Calu3 (cell line): Measurements from ENCODE around the gene CBL. TPM values are rescaled to one million over a fixed set of nuclear protein-coding genes. Genes with fewer than 3 reads are reported as not detected.

Experiments used
- BruUV-seq: library from RNA; stranded (reverse); fragments of 400-500 nt; replicated peaks from 2 replicates; lab custom pipeline; 2021; lab: Mats Ljungman, UMichigan
- CTCF ChIA-PET: fragments of 300-600 bp; sonication (Branson Sonifier 250); formaldehyde crosslinking; loops from one replicate; lab custom pipeline; 2022; ENCODE audit warnings: antibody characterized with exemption; lab: Charles Lee
- DNase-seq: peaks from one replicate; pipeline ENCODE4 v3.0.0; 2022
- H3K27ac Mint-ChIP-seq: one replicate; pipeline ENCODE4 v1.8.0; 2022; ENCODE audit warnings: mixed read lengths; ENCODE audit not compliant: unreplicated experiment
- H3K27me3 Mint-ChIP-seq: one replicate; pipeline ENCODE4 v1.8.0; 2022; ENCODE audit warnings: mixed read lengths; ENCODE audit not compliant: unreplicated experiment
- H3K36me3 Mint-ChIP-seq: one replicate; pipeline ENCODE4 v1.8.0; 2022; ENCODE audit warnings: mild to moderate bottlenecking, moderate library complexity, mixed read lengths; ENCODE audit not compliant: insufficient read depth, unreplicated experiment
- H3K4me1 Mint-ChIP-seq: one replicate; pipeline ENCODE4 v1.8.0; 2022; ENCODE audit warnings: mild to moderate bottlenecking, low read depth, mixed read lengths; ENCODE audit not compliant: unreplicated experiment
- H3K4me3 Mint-ChIP-seq: one replicate; pipeline ENCODE4 v1.8.0; 2022; ENCODE audit warnings: mild to moderate bottlenecking, low read depth, moderate library complexity, mixed read lengths; ENCODE audit not compliant: unreplicated experiment
- H3K9me3 Mint-ChIP-seq: one replicate; pipeline ENCODE4 v1.8.0; 2022; ENCODE audit warnings: low read depth, mixed read lengths; ENCODE audit not compliant: unreplicated experiment
- CTCF ChIP-seq: fragments of 200-600 bp; IDR thresholded peaks from one replicate; pipeline ENCODE4 v1.8.0; 2022; ENCODE audit warnings: antibody characterized with exemption; ENCODE audit not compliant: unreplicated experiment
- intact Hi-C: fragments of 100-400 bp; cut with micrococcal nuclease; formaldehyde crosslinking; loops from one replicate; pipeline ENCODE4 v1.10.0; 2022; ENCODE audit not compliant: unreplicated experiment
- total RNA-seq: library from RNA; stranded (reverse); gene quantifications from 2 replicates; pipeline ENCODE4 v1.2.3, GENCODE V29; 2022

Gene CBL
- total RNA-seq, 1 experiment from 2014 or later, result 15.9 TPM

DNA sequence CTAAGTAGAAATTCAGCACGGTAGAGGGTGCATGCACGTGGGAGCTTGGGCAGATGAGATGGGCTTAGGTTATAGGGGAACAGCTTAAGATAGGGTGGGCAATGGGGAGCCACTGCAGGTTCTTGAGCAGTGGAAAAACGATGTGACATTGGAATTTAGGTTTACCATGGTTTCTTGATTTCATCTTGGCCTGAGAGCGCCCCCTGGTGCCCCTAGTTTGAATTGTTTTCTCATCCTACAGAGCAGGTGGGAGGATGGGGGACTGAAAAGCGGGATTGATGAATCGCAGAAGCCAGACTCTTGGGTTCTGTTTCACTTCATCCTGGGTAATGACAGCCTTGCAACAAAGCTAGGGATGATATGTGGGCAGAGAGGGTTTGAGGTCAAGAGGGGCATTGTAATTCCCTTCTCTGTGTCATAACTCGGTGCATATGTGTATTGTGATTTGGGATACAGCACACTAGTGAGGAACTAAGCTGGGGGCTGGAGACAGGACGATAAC lies 117.4 kb downstream of the CBL start:
- Mint-ChIP-seq H3K9me3 (no peaks in the 10 kb centered on the region), H3K4me1 (no peaks in the 10 kb centered on the region), H3K27ac (no peak overlapping the region), H3K36me3 (no peaks in the 10 kb centered on the region), H3K27me3 (peaks cover 18% of the 10 kb centered on the region), H3K4me3 (no peak overlapping the region)
- TF ChIP-seq CTCF, result peak; percentile 27
- intact Hi-C loops, result loop anchor here (5.0 kb wide), 1 partner anchor 49 kb away; no protein-coding TSS in a partner anchor
- DNase-seq, result peak; percentile 70
- CTCF ChIA-PET, result interaction anchor here (1.3 to 1.6 kb wide), 2 partner anchors 15 to 51 kb away, joined by 3 to 14 read pairs; no protein-coding TSS in a partner anchor
- no TSS peak for BruUV-seq

GRCh38 chr11:119324189-119324588 lies 118.0 kb downstream of the CBL start:
- Mint-ChIP-seq H3K36me3 (no peaks in the 10 kb centered on the region), H3K9me3 (no peaks in the 10 kb centered on the region), H3K4me3 (no peak overlapping the region), H3K27me3 (peaks cover 12% of the 10 kb centered on the region), H3K27ac (no peak overlapping the region), H3K4me1 (no peaks in the 10 kb centered on the region)
- CTCF ChIA-PET, result interaction anchor here (1.3 to 1.6 kb wide), 2 partner anchors 14 to 50 kb away, joined by 3 to 14 read pairs; no protein-coding TSS in a partner anchor
- TF ChIP-seq CTCF, result no peak
- intact Hi-C loops, result loop anchor here (5.0 kb wide), 1 partner anchor 48 kb away; no protein-coding TSS in a partner anchor
- no peak for DNase-seq
- BruUV-seq, result no TSS peak

- Mint-ChIP-seq H3K36me3 (peaks cover 16% of the 10 kb centered on the region), H3K9me3 (no peaks in the 10 kb centered on the region), H3K4me1 (no peaks in the 10 kb centered on the region), H3K27ac (no peak overlapping the region), H3K4me3 (no peak overlapping the region), H3K27me3 (peaks cover 24% of the 10 kb centered on the region)
- CTCF ChIA-PET, result interaction anchor here (1.2 kb wide), 1 partner anchor 9 kb away, joined by 4 read pairs; no protein-coding TSS in a partner anchor
- TF ChIP-seq CTCF, result no peak
- no TSS peak for BruUV-seq
- intact Hi-C loops, result no loop called here
- DNase-seq, result no peak
These were observed 123.2 kb downstream of the CBL start for GRCh38 chr11:119329320-119329719.

DNA sequence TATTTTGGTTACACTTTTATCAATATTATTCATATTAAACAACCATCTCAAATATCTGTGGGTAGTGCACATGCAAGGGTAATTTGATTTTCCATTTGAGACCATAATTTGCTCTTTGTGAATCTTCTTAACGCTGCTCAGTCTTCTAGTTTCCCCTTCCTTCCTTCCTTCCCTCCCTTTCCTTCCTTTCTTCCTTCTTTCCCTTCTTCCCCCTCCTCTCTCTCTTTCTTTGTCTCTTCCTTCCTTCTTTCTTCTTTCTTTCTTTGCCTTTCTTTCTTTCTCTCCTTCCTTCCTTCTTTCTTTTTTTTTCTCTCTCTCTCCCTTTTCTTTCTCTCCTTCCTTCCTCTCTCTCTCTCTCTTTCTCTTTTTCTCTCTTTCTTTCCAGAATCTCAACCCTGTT lies 124.1 kb downstream of the CBL start:
- BruUV-seq, result no TSS peak
- no peak for DNase-seq
- Mint-ChIP-seq H3K36me3 (peaks cover 26% of the 10 kb centered on the region), H3K27ac (no peak overlapping the region), H3K27me3 (peaks cover 24% of the 10 kb centered on the region), H3K4me3 (no peak overlapping the region), H3K4me1 (no peaks in the 10 kb centered on the region), H3K9me3 (no peaks in the 10 kb centered on the region)
- TF ChIP-seq CTCF, result no peak
- CTCF ChIA-PET, result no interaction called here
- intact Hi-C loops, result no loop called here
